Occipital lobe (tissue), 2 donors: Measurements from ENCODE around the gene ONECUT3. TPM values are rescaled to one million over a fixed set of nuclear protein-coding genes. Genes with fewer than 3 reads are reported as not detected.
A peak's percentile ranks its signal among the peaks of the same experiment; 100 is the strongest.
"Not testable (repeated sequence)": the region's sequence is repeated elsewhere in the genome, so short reads cannot be mapped to it uniquely, and the experiment has no call there.

Source experiments
- DNase-seq: peaks from one replicate; lab custom pipeline; 2025; lab: John Stamatoyannopoulos, UW
- total RNA-seq: library from RNA; depleted of rRNA; stranded (reverse); fragments of >200 nt; gene quantifications from one replicate; pipeline ENCODE4 v1.2.3, GENCODE V29; 2014

Gene ONECUT3
- total RNA-seq = not detected

DNA sequence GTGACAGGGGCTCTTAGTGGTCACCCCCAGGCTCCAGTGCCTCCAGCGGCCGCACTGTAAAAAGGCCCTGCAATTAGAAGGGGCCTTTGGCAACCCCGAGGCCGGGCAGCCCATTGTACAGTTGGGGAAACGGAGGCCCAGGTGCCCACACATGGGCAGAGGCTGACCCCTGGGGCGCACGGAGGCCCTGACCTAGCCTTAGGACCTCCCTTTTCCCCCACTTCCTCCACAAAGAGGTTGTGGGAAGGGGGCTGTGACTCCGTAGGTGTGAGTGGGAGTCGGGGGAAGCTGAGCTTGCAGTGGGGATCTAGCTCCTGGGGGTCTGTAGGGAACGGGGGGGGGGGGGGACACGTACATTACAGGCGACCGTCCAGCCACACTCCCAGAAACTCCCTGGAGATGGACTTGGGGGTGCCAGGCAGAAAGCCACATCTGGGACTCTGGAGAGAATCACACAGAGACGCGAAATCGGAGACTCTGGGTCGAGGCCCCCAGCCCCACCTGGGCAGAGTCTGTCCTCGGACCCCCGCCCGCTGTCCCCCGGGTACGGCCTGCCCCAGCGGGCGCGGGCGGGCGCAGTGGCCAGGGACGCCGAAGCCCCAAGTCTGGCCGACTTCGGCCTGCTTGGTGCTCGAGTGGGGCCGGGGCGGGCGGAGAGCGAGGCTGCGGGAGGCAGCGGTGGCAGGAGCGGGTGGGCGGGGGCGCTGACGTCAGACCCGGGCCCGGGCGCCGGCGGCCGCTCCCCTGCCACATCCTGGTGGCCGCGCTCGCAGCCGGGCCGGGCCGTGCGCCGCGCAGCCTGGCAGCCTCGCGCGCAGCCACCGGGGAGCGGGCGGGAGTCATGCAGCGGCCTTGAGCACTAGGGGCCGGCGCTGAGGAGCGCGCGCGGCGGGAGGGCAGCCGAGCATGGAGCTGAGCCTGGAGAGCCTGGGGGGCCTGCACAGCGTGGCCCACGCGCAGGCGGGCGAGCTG, at the start of gene ONECUT3:
TSS of gene ONECUT3 (plus strand) at position 750 of the 972 bp plus-strand sequence. CDS start at position 907, 157 bp downstream.
- no peak for DNase-seq

DNA sequence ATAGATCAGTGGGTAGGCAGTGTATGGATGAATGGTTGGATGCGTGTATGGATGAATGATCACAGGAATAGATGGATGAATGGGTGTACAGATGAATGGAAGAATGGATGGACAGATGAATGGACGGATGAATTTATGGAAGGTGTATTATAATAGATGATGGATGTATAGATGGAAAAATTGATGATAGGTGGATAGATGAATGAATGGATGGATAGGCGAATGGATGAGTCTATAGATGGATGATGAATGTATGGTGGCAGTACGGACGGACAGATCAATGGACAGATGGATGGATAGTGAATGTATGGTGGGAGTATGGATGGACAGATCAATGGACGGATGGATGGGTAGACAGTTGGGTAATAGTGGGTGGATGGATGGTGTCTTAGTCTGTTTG, 49.0 kb upstream of the ONECUT3 start:
- DNase-seq = no peak

DNA sequence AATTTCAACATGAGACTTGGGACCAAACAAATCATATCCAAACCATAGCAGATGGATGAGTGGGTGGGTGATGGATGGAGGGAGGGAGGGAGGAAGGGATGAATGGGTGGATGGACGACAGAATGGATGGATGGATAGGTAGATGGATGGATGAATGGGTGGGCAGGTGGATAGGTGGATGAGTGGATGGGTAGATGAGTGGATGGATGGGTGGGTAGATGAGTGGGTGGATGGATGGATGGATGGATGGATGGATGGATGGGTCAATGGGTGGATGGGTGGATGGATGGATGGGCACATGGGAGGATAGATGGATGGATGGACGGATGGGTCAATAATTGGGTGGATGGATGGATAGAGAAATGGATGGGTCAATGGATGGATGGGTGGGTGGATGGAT, 47.9 kb upstream of the ONECUT3 start:
- DNase-seq = no peak

DNA sequence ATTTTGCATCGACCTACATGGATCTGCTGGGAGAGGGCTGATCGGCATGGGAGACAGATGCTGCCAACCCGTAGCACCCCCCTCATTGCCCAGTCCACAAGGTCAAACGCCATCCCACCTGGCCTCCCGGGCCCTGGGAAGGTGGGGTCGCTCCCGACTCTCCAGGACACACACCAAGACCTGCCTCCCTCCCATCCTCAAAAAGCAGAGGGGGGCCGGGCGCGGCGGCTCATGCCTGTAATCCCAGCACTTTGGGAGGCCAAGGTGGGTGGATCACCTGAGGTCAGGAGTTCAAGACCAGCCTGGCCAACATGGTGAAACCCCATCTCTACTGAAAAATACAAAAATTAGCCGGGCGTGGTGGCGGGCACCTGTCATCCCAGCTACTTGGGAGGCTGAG, 46.7 kb upstream of the ONECUT3 start:
- DNase-seq = not testable (repeated sequence)

GRCh38 chr19:1707240-1707639, 46.1 kb upstream of the ONECUT3 start:
- DNase-seq = no peak

DNA sequence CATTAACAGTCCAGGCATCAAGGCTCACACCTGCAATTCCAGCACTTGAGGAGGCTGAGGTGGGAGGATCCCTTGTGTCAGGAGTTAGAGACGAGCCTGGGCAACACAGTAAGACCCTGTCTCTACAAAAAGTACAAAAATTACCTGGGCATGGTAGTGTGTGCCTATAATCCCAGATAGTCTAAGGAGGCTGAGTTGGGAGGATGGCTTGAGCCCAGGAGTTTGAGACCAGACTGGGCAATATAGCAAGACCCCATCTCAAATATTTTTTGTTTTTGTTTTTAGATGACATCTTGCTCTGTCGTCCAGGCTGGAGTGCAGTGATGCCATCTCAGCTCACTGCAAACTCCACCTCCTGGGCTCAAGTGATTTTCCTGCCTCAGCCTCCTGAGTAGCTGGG, 40.1 kb upstream of the ONECUT3 start:
- DNase-seq = no peak

GRCh38 chr19:1715540-1715939, 37.8 kb upstream of the ONECUT3 start:
- no peak for DNase-seq

GRCh38 chr19:1717200-1717969, 35.9 kb upstream of the ONECUT3 start:
- no peak for DNase-seq

DNA sequence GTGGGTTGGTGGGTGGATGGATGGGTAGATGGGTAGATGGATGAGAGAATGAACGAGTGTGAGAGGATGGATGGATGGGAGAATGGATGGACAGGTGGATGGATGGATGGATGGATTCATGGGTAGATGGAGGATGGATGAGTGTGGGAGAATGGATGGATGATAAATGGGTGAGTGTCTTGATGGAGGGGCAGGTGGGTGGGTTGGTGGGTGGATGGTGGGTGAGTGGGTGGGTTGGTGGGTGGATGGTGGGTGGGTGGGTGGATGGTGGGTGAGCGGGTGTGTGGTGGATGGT, 35.4 kb upstream of the ONECUT3 start:
- no peak for DNase-seq

DNA sequence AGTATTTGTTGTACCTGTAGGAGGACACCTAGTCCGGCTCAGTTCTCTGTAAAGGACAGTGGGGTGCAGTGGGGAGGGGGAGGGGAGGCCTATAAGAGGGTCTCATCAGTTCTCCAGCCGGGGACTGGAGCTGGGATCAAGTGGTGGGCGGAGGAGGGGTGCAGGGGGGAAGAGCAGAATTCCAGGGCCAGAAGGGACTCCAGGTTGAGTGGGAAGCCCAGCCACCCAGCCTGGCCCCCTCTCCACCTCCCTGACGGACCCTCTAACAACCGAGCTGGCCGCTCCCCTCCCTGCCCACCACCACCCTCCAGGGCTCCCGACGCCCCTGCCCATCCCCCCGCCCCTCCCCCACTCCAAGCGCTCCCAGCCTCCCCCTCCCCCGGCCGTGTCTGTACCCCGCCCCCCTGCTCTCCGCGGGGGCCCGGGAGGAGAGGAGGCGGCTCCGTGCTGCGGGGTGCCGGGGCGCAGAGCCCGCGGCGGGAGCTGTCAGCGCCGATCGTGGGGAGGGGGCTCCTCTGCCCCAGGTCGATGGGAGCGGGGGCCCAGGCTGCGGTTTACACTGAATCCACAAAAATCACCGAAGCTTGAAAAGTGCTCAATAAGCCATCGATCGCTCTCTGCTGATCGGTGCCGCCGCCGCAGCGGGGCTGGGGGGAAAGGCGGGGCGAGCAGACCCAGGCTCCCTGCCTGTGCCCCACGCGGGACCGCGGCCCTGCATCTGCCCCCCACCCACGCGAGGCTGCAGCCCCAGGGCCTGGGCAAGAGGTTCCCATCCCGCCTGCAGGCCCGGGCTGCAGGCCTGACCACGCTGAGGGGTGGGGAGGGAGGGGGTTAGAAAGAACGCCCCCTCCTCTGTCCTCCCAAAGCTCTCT, 34.6 kb upstream of the ONECUT3 start:
- DNase-seq = no peak

DNA sequence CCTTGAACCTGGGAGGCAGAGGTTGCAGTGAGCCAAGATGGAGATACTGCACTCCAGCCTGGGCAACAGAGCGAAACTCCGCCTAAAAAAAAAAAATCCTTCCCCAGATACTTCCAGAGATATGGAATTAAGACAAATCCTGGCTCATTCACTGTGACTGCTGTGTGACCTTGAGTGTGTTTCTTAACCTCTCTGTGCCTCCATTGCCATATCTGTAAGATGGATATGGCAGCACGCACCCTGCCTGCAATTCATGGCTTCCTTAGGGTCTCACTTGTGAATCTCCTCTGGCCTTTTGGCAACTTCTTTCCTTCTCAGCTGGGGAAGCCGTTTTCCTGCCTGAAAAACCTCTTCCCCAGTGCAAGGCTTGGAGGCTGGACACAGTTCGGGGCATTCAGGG, 33.8 kb upstream of the ONECUT3 start:
- no peak for DNase-seq

DNA sequence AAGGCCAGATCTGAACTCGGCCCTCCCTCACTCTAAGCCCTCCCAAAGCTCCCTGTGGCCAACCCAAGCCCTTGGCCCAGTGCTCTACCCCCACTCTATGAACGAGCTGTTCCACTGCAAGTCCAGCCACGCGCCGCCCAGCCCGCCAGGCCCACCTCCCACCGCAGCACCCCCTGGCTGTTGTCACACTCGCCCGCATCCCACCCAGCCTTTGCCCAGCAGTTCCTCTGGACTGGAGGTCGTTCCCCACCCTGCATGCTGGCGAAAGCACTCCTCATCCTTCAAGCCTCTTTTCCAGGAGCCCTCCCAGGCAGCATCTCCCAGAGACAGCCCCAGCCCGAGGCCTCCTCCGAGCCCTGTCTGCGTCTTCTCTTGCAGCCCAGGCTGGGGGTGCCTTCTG, 33.1 kb upstream of the ONECUT3 start:
- no peak for DNase-seq

DNA sequence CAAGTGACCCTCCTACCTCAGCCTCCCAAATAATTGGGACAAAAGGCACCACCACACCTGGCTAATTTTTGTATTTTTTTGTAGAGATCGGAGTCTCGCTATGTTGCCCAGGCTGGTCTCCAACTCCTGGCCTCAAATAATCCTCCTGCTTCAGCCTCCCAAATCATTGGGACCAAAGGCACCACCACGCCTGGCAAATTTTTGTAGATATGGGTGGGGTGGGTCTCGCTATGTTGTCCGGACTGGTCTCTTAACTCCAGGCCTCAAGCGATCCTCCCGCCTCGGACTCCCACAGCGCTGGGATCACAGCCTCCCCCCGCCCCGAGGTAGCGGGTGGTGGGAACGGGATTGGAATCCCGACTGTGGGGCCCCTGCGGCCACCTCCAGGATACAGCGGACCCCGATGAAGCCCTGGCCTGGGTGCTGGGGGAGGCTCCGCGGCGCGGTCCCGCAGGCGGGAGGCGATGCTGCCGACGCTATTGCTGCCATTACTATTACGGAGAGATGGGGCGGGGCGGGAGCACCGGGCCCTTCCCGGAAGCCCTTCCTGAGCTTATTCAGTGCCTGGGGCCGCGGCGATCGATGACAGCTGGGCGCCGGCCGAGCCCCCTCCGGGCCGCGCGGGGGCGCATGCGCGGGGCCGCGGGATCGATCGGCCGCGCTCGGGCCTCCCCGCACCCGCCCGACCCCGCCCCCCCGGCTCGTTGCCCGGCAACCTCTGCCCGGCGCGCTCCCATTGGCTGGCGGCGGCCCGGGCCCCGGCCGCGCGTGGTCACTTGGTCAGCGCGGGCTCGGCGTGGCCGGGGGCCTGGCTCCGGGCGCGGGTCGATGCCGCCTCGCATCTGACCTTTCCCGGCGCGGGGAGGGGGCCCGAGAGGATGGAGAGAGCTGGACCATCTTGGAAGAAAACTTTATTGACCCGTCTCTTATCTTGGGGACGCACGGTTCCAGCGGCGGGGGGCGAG, 27.9 kb upstream of the ONECUT3 start:
- peak; percentile 65 for DNase-seq

DNA sequence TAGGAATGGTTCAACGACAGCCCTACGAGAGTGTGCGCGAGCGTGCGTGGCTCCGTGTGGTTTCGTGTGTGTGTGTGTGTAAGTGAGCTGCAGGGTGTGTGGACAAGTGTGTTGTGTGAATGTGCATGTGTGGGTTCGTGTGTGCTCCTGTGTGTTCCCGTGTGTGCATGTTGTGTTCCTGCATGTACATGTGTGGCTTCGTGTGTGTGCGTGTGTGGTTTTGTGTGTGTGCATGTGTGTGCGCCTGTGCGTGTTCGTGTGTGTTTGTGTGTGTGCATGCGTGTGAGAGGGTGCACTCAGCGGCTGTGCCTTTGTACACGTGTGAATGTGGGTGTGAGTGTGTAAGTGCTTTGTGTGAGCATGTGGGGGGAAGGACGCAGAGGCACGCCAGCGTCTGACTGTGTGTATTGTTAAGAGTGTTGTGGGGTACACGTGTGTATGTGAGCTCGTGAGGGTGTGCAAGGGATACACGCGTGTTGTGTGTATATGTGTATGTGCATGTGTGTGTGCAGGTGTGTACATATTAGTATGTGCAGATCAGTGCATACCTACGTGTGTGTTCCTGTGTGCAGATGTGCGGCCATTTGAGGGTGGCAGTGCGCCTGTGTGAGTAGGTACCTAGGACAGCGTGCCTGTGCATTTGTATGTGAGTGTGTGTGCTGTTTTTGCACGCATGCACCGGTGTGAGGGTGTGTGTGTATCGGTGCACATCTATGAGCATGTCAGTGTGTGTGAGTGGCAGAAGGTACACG, 24.3 kb upstream of the ONECUT3 start:
- DNase-seq = no peak

DNA sequence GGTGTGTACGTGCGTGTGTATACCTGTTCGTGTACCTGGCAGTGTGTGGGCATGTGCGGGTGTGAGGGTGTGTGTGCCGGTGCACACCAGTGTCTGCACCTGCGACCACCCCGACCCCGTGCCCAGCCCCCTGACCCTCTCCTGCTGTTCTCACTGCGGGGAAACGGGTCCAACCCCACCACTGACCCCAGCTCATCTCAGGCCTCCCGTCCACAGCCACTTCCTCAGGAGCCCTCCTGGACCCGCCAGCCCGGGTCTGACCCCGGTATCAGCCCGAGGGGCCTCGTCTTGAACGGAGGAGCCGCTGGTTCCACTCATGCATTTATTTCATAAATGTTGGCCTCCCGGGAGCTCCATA, 23.8 kb upstream of the ONECUT3 start:
- no peak for DNase-seq

- no peak for DNase-seq
Observed at GRCh38 chr19:1730157-1730556, 23.1 kb upstream of the ONECUT3 start.

- DNase-seq = no peak
Observed at GRCh38 chr19:1734321-1734966, 18.9 kb upstream of the ONECUT3 start.

DNA sequence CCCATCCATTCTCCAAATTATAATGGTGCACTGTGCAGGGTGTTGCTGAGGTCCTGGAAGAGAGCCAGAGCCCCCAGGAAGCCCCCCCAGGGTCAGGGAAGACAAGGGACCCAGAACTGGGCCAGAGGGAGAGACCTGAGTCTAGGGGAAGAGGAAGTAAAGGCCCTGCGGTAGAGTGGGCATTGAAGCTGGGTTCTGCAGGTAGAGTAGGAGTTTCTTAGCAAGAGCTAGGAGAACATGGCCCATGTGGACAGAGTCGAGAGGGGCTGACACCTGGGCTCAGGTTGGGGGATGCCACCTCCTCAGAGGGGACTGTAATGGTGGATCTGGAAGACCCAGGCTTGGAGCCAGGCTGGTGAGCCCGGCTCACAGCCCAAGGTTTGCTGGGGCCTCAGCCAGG, 17.0 kb upstream of the ONECUT3 start:
- no peak for DNase-seq

DNA sequence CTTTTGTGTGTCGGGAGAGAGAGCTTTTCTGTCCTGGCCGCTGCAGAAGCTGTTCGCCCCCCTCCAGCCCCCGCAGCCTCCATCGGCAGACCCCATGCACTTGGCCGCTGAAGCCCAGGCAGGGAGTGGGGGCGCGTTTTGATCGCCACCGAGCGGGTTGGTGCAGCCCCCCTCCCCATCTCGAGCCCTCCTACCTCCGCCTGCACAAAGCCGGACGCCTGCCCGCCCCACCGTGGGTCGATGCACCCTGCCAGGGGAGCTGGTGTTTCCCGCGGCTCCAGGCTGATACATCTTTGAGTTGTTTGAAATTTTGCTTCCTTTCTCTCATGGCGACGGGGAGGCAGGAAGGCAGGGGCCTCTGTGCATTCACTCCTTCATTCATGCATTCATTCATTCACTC, 16.4 kb upstream of the ONECUT3 start:
- DNase-seq = no peak
